K562 (cell line): ENCODE measurements around the gene ZSWIM4. TPM values are rescaled to one million over a fixed set of nuclear protein-coding genes. Genes with fewer than 3 reads are reported as not detected.

Source experiments
- ARID3A ChIP-seq: IDR thresholded peaks from 2 replicates; pipeline ENCODE4 v1.6.1; 2012; ENCODE audit warnings: low read depth, low read length, improper control_type of control experiment, borderline replicate concordance
- ATF1 ChIP-seq, 2 experiments: fragments of 450-650 bp in 1 of 2; IDR thresholded peaks; 2 replicates each; pipeline ENCODE4 v1.6.1; 2016; ENCODE audit warnings: missing compliant biosample characterization in 1 of 2, missing genetic modification characterization in 1 of 2
- CBFA2T2 ChIP-seq: fragments of 450-650 bp; conservative IDR thresholded peaks from 2 replicates; pipeline ENCODE4 v1.6.1; 2017; ENCODE audit warnings: mild to moderate bottlenecking
- CBFB ChIP-seq: sonication (generic); formaldehyde crosslinking; IDR thresholded peaks from 2 replicates; pipeline ENCODE4 v1.4.0; 2020; ENCODE audit warnings: mild to moderate bottlenecking, missing genetic modification reagents
- FOXP4 ChIP-seq: sonication (generic); formaldehyde crosslinking; IDR thresholded peaks from 2 replicates; pipeline ENCODE4 v1.8.0; 2022; ENCODE audit warnings: mild to moderate bottlenecking, missing genetic modification reagents, borderline replicate concordance
- FUS ChIP-seq: fragments of 200-400 bp; formaldehyde crosslinking; optimal IDR thresholded peaks from 2 replicates; pipeline ENCODE3; 2017; ENCODE audit warnings: low read depth, low read length
- HCFC1 ChIP-seq: IDR thresholded peaks from 2 replicates; pipeline ENCODE4 v1.6.1; 2012; ENCODE audit warnings: low read depth, low read length, improper control_type of control experiment
- HDAC8 ChIP-seq: fragments of 450-650 bp; IDR thresholded peaks from 2 replicates; pipeline ENCODE4 v1.6.1; 2016; ENCODE audit warnings: mild to moderate bottlenecking, missing genetic modification characterization, moderate library complexity, missing compliant biosample characterization
- HSF4 ChIP-seq: fragments of 250-450 bp; sonication (Bioruptor Pico); IDR thresholded peaks from 2 replicates; pipeline ENCODE4 v2.1.2; 2022; ENCODE audit warnings: mild to moderate bottlenecking, moderate library complexity, borderline replicate concordance
- MED1 ChIP-seq: sonication (generic); formaldehyde crosslinking; IDR thresholded peaks from 2 replicates; pipeline ENCODE4 v1.8.1; 2023; ENCODE audit warnings: missing genetic modification reagents, borderline replicate concordance
- NCOR1 ChIP-seq: fragments of 450-650 bp; IDR thresholded peaks from 2 replicates; pipeline ENCODE4 v1.6.1; 2016; ENCODE audit warnings: mild to moderate bottlenecking, moderate library complexity
- NR2C2 ChIP-seq, 2 experiments: fragments of 200-800 bp in 1 of 2; sonication (Bioruptor generic) in 1 of 2; sonication (generic) in 1 of 2; formaldehyde crosslinking in 1 of 2; IDR thresholded peaks; 2 replicates each; pipeline versions ENCODE4 v1.6.1 to v1.8.0; 2016 to 2022; ENCODE audit warnings: mild to moderate bottlenecking in 1 of 2, missing compliant biosample characterization in 1 of 2, missing genetic modification characterization in 1 of 2, missing genetic modification reagents in 1 of 2
- POLR2A ChIP-seq: fragments of 450-650 bp; conservative IDR thresholded peaks from 2 replicates; pipeline ENCODE4 v1.6.1; 2016
- ZNF3 ChIP-seq: fragments of 250-450 bp; sonication (Bioruptor Pico); IDR thresholded peaks from 2 replicates; pipeline ENCODE4 v1.5.0; 2021; ENCODE audit warnings: mild to moderate bottlenecking, moderate library complexity
- ZNF695 ChIP-seq: fragments of 450-650 bp; formaldehyde crosslinking; IDR thresholded peaks from 2 replicates; pipeline ENCODE4 v1.4.0; 2020; ENCODE audit warnings: mild to moderate bottlenecking, moderate library complexity
- polyA plus RNA-seq, 8 experiments: library from polyadenylated mRNA; depleted of rRNA in 4 of 8; stranded (reverse) in 5 of 8; unstranded in 3 of 8; fragments of >200 nt; fragmentation: Nextera tagmentation in 2 of 8; fragmentation: Illumina TruSeq in 1 of 8; extraction: Ambion mirVana in 2 of 8; extraction: Trizol in 1 of 8; gene quantifications; 2 replicates each; pipeline versions ENCODE4 v1.2.1 to v1.2.3, GENCODE V29; 2011 to 2014; ENCODE audit warnings: inconsistent platforms in 1 of 8, missing spikeins in 1 of 8
- total RNA-seq, 7 experiments: library from RNA; depleted of rRNA in 6 of 7; stranded (reverse); fragments of >200 nt in 6 of 7; fragmentation: Illumina TruSeq in 2 of 7; extraction: Trizol in 2 of 7; gene quantifications; 2 replicates each; pipeline versions ENCODE4 v1.2.1 to v1.2.3, GENCODE V29; 2011 to 2021; ENCODE audit warnings: low replicate concordance in 1 of 7
- TF ChIP-seq, protein P1 (sequence below), 3 experiments: fragments of 200-800 bp in 1 of 3; fragments of 250-450 bp in 1 of 3; fragments of 450-650 bp in 1 of 3; sonication (Bioruptor Pico) in 1 of 3; sonication (Bioruptor generic) in 1 of 3; formaldehyde crosslinking in 1 of 3; IDR thresholded peaks; 2 replicates each; pipeline versions ENCODE4 v1.6.1 to v1.8.0; 2016 to 2022; ENCODE audit warnings: mild to moderate bottlenecking in 2 of 3, missing genetic modification characterization in 2 of 3, missing compliant biosample characterization in 1 of 3, moderate library complexity in 1 of 3
- TF ChIP-seq, protein P2 (sequence below), 2 experiments: IDR thresholded peaks; 2 replicates each; pipeline ENCODE4 v1.6.1; 2011; ENCODE audit warnings: borderline replicate concordance in 1 of 2, control low read depth in 1 of 2, low read depth in 1 of 2, low read length in 1 of 2, mild to moderate bottlenecking in 1 of 2, mixed read lengths in 1 of 2, moderate library complexity in 1 of 2; ENCODE audit not compliant: insufficient read depth in 1 of 2, insufficient read length in 1 of 2, poor library complexity in 1 of 2, severe bottlenecking in 1 of 2; ENCODE audit errors: extremely low read depth in 1 of 2

Gene ZSWIM4
- total and polyA plus RNA-seq, 9 of the 15 experiments (the other 6 are each of a cell fraction or from before 2014, with no cell fraction given): 0.25 to 3.7 (median 0.79) TPM; not detected in 2

GRCh38 chr19:13841086-13841961 lies 46.1 kb downstream of the ZSWIM4 start (continued):
- no peak for TF ChIP-seq ARID3A
- no peak for TF ChIP-seq ZNF3 (CRISPR knock-in tag)
- TF ChIP-seq NR2C2 (CRISPR knock-in tag; IDR thresholded peaks at IDR 0.05): no peak
- no peak for TF ChIP-seq NR2C2 (tag; IDR thresholded peaks at IDR 0.05)
- TF ChIP-seq ZNF695 (CRISPR knock-in tag): no peak
- no peak for TF ChIP-seq HDAC8 (tag)
- TF ChIP-seq POLR2A: peak; percentile 48
- no peak for TF ChIP-seq HSF4 (CRISPR knock-in tag)
- peak; percentile 13; the same call in 1 of the 2 replicates for TF ChIP-seq NCOR1
- TF ChIP-seq HCFC1: no peak
- no peak for TF ChIP-seq FOXP4 (CRISPR knock-in tag)
- TF ChIP-seq ATF1 (CRISPR knock-in tag; IDR thresholded peaks at IDR 0.05): no peak
- TF ChIP-seq ATF1 (tag; IDR thresholded peaks at IDR 0.05): no peak
- no peak for TF ChIP-seq CBFB (CRISPR knock-in tag)
- TF ChIP-seq, protein P1, sequence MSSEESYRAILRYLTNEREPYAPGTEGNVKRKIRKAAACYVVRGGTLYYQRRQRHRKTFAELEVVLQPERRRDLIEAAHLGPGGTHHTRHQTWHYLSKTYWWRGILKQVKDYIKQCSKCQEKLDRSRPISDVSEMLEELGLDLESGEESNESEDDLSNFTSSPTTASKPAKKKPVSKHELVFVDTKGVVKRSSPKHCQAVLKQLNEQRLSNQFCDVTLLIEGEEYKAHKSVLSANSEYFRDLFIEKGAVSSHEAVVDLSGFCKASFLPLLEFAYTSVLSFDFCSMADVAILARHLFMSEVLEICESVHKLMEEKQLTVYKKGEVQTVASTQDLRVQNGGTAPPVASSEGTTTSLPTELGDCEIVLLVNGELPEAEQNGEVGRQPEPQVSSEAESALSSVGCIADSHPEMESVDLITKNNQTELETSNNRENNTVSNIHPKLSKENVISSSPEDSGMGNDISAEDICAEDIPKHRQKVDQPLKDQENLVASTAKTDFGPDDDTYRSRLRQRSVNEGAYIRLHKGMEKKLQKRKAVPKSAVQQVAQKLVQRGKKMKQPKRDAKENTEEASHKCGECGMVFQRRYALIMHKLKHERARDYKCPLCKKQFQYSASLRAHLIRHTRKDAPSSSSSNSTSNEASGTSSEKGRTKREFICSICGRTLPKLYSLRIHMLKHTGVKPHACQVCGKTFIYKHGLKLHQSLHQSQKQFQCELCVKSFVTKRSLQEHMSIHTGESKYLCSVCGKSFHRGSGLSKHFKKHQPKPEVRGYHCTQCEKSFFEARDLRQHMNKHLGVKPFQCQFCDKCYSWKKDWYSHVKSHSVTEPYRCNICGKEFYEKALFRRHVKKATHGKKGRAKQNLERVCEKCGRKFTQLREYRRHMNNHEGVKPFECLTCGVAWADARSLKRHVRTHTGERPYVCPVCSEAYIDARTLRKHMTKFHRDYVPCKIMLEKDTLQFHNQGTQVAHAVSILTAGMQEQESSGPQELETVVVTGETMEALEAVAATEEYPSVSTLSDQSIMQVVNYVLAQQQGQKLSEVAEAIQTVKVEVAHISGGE (CRISPR knock-in tag; IDR thresholded peaks at IDR 0.05): no peak
- no peak for TF ChIP-seq CBFA2T2
- no peak for TF ChIP-seq MED1 (CRISPR knock-in tag)
- no peak for TF ChIP-seq FUS
- TF ChIP-seq, protein P2, sequence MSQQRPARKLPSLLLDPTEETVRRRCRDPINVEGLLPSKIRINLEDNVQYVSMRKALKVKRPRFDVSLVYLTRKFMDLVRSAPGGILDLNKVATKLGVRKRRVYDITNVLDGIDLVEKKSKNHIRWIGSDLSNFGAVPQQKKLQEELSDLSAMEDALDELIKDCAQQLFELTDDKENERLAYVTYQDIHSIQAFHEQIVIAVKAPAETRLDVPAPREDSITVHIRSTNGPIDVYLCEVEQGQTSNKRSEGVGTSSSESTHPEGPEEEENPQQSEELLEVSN (IDR thresholded peaks at IDR 0.05; ENCODE audit: borderline replicate concordance in 1 of 2, extremely low read depth in 1 of 2, insufficient read depth in 1 of 2, insufficient read length in 1 of 2, low read depth in 1 of 2, low read length in 1 of 2, poor library complexity in 1 of 2, severe bottlenecking in 1 of 2): peak in 1 of 2 experiments; percentile 23
